GM19438 (cell line): ENCODE measurements around the gene SAMD8.
"Not testable (repeated sequence)": the region's sequence is repeated elsewhere in the genome, so short reads cannot be mapped to it uniquely, and the experiment has no call there.

Experiments used
- ATAC-seq: cut with Tn5 transposase; IDR thresholded peaks from one replicate; pipeline ENCODE4 v1.9.1; 2021; ENCODE audit warnings: low read depth; ENCODE audit not compliant: unreplicated experiment

SAMD8 gene

DNA sequence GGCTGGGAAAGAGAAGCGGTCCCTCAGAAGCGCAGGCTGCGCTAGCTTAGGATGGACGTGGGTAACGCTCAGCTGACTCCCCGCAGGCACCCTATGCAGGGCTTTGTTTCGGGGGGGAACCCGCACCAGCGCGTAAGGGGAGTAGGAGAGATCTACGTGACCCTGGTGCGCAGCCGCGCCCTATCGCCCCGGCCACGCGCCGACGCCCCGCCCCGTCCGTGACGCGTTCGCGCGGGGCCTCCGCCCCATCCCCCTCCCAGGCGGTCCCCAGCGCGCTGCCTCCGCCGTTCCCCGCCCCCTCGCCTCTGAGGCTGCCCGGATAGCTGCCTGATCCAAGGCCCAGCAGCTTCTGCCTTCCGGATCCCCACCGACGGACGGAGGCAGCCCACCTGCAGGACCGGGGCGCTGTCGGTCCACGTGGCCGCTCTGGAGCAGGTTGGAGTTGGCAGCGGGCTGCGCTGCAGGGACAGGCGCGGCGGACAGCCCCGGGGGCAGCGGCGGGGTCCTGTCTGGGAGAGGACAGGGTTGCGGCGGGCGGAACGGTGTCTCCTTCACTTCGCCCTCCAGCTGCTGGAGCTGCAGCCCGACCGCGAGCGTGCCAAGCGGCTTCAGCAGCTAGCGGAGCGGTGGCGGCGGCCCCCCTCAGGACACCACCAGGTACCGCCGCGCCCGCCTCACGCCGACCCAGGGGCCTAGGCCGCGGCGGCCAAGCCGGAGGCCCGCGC is 99.0 kb downstream of the SAMD8 start, which contains the start of gene VDAC2:
VDAC2 (plus strand) TSS at position 515 of the 725 bp plus-strand sequence. CDS start 363 bp downstream, outside the sequence.
- peak; percentile 82 for ATAC-seq

DNA sequence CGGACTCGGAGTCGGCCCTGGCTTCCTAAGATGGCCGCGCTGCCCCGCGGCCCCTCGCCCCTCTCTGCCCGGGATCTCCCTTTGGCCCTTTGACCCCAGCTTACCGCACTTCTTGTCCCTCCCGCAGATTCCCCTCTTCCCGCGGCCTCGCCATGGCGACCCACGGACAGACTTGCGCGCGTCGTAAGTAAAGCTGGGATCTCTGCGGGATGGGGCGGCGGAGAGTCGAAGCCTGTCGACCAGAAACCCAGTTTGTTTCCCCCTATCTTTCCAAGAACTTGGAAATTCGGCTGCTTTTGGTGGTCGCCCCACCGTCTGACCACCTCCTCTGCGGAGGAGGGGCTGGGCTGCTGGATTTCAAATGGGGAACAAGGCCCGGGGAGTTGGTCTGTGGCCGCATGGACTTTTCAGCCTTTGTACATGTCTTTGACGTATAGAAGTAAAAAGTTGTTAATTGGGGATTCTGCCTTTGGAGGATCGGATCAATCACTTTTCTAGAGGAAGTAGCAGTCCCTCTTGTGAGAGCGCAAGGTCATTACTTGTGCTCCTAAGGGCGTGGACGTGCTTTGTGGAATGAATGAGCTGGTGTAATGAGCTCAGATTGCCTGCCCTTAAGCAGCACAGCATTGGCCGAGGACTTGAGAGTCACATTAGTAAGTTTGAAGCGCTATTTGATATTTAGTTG is 99.7 kb downstream of the SAMD8 start:
- ATAC-seq, result no peak

DNA sequence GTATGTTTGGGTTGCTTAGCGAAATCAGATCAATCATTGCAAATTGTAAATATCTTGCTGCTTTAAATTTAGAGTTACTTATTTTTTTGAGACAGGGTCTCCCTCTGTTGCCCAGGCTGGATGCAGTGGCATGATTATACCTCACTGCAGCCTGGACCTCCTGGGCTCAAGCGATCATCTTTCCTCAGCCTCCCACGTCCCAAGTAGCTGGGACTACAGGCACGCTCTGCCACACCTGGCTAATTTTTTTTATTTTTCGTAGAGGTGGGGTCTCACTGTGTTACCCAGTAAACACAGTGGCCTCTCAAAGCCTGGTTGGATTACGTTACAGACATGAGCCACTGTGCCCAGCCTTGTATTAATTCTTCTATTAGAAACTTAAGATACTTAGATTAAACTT is 100.9 kb downstream of the SAMD8 start:
- ATAC-seq, result no peak

DNA sequence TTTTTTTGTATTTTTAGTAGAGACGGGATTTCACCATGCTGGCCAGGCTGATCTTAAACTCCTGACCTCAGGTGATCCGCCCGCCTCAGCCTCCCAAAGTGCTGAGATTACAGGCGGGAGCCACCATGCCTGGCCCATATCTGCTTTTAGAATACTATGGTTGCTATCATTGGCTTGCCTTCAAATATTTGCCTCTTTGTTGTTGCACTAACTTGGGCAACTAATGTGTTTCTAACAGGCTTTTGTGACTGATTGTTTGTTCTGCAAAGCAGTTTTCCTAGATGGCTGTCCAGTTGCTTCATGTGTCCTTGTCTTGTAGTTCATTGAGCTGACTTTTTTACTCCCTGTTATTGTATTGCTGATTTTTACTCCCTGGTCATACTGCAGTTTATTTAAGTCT is 108.8 kb downstream of the SAMD8 start:
- ATAC-seq, result no peak

DNA sequence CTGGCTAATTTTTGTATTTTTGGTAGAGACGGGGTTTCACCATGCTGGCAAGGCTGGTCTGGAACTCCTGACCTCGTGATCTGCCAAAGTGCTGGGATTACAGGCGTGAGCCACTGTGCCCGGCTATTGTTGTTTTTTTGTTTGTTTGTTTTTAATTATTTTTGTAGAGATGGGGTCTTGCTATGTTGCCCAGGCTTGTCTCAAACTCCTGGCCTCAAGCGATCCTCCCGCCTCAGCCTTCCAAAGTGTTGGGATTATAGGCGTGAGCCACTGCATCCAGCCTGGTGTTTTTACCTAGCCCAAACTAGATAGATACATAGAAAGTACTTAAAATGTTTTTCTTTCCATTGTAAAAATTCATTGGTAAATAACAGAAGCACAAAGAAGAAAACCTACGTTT is 110.0 kb downstream of the SAMD8 start:
- not testable (repeated sequence) for ATAC-seq

DNA sequence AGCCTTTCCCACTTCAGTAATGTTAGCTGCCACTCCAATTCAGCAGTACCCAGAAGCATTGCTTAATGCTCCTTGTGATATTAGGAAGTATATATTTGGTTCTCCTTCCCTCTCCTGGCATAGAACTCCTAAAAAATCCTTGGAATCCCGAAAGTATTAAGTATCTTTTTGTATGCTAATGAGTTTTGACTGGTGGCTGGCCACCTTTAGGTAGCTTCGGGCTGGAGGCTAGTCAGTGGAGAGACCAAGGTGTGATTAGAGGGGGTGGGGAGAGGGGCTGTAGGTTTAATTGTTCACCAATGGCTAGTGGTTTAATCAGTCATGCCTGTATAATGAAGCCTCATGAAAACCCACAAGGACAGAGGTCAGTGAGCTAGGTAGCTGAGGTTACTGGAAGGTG is 112.1 kb downstream of the SAMD8 start:
- ATAC-seq, result no peak

DNA sequence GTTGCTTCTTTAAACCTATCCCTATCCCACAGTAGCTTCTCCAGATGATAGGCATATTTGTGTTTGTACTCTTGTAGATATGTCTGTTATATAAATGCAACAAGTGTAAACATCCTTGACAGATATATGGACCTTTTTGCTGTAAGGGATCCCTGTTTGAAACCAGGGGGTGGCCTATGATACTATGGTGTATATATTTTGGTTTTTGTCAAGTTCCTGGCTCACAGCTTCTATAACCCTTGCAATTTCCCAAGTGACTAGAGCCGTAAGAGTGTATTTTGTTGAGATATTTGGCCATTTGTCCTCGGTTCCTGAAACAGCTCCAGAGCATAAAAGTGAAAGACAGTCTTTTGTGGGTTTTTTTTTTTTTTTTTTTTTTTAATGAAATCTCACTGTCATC is 114.6 kb downstream of the SAMD8 start:
- no peak for ATAC-seq

DNA sequence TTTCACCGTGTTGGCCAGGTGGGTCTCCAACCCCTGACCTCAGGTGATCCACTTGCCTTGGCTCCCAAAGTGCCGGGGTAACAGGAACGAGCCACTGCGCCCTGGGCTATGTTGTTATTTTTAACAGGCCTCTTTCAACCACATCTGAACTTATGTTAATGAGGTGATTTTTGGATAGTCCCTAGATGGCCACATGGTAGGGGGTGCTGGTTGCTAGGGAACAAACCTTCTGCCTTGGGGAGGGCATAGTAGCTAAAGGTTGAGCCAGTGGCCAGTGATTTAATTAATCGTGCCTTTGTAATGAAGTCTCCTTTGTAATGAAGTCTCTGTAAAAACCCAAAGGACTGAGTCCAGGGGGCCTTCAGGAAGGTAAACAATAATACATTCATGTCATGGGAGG is 115.2 kb downstream of the SAMD8 start:
- no peak for ATAC-seq

DNA sequence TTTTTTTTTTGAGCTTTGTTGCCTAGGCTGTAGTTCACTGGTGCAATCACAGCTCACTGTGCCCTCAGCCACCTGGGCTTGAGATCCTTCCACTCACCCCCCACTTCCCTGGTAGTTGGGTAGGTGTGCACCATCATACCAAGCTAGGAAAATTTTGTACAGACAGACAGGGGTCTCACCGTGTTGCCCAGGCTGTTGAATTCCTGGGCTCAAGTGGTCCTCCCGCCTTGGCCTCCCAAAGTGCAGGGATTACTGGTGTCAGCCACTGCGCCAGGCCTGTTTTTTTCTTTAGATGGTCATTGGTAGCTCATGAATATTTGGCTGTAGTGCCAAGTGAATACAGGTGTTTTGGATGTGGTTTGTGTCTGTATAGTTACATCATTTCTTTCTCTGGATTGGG is 116.8 kb downstream of the SAMD8 start:
- ATAC-seq, result no peak

DNA sequence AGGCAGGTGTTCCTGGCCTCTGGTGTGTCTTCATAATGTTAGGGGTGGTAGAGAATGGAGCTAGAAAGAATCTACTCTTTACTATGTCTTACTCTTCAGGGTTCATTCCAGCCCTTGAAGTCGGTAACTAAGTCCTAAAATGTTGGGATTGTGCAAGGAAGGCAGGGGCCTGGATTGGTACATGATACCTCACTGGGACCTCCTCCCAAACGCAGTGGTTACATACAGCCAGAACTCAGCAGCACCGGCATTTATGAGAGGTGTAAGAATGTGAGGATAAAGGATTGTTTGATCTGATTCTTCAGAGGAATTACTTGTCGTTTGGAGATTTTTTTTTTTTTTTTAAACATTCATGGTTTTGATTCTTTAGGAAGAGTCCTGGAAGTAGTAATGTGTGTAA is 117.4 kb downstream of the SAMD8 start:
- no peak for ATAC-seq

DNA sequence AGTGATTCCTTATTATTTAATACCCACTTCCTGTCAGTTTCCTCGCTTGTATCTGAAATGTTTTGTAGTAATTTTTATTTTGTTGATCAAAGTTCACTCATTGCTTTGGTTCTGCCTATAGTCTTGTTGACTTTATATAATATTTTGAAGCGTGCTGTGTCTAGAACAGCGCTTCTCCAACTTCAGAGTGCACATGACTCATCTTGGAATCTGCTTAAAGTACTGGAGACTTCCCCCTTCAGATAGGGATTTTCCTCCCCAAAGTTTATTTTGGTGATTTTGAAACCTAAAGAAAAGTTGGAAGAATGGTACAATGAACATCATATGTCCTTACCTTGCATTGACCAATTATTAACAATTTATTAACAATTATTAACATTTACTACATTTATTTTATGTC is 118.5 kb downstream of the SAMD8 start:
- no peak for ATAC-seq

DNA sequence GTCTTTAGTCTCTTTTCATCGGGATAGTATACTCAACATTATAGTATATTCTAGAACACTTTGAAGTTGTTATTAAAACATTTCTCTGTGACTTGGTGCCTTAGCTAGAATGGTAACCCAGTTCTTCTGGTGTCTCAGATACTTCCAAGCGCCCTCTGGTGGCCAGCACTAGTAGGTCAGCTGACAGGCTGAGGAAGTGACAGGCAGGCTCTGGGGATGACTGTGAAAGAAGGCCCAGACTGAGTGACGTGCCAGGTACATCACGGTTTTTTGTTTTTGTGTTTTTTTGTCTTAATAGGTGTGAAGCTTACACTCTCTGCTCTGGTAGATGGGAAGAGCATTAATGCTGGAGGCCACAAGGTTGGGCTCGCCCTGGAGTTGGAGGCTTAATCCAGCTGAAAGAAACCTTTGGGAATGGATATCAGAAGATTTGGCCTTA is 119.2 kb downstream of the SAMD8 start:
- ATAC-seq, result peak; percentile 25
